Activated naive CD4-positive, alpha-beta T cell treated with anti-CD3 and anti-CD28 coated beads, Interleukin-2, amount 50 U/mL, for 24 hours (primary cell): ENCODE results near the gene NCL.
A peak's percentile ranks its signal among the peaks of the same experiment; 100 is the strongest.
"Not testable (repeated sequence)": the region's sequence is repeated elsewhere in the genome, so short reads cannot be mapped to it uniquely, and the experiment has no call there.

Experiments used
- H3K27ac Mint-ChIP-seq: one replicate; pipeline ENCODE4 v1.8.0; 2021; ENCODE audit warnings: mild to moderate bottlenecking, mixed read lengths
- H3K27me3 Mint-ChIP-seq: one replicate; pipeline ENCODE4 v1.8.0; 2021; ENCODE audit warnings: mixed read lengths
- H3K36me3 Mint-ChIP-seq: one replicate; pipeline ENCODE4 v1.8.0; 2021; ENCODE audit warnings: mixed read lengths
- H3K4me1 Mint-ChIP-seq: one replicate; pipeline ENCODE4 v1.8.0; 2021; ENCODE audit warnings: mixed read lengths
- H3K4me3 Mint-ChIP-seq: one replicate; pipeline ENCODE4 v1.8.0; 2021; ENCODE audit warnings: mild to moderate bottlenecking, mixed read lengths
- H3K9me3 Mint-ChIP-seq: one replicate; pipeline ENCODE4 v1.8.0; 2021; ENCODE audit warnings: mixed read lengths

NCL gene

GRCh38 chr2:231457101-231457500, 7.2 kb downstream of the NCL start:
- peak overlapping the region; percentile 73 for H3K27ac Mint-ChIP-seq
- no peaks in the 10 kb centered on the region for H3K27me3 Mint-ChIP-seq
- peaks cover 58% of the 10 kb centered on the region for H3K4me1 Mint-ChIP-seq
- no peak overlapping the region for H3K4me3 Mint-ChIP-seq
- peaks cover 39% of the 10 kb centered on the region for H3K36me3 Mint-ChIP-seq
- H3K9me3 Mint-ChIP-seq, result no peaks in the 10 kb centered on the region

GRCh38 chr2:231456295-231457004, 7.8 kb downstream of the NCL start:
- Mint-ChIP-seq H3K9me3 (no peaks in the 10 kb centered on the region), H3K4me1 (peaks cover 52% of the 10 kb centered on the region), H3K27me3 (no peaks in the 10 kb centered on the region), H3K36me3 (peaks cover 37% of the 10 kb centered on the region), H3K27ac (peak overlapping the region; percentile 95), H3K4me3 (no peak overlapping the region)

- Mint-ChIP-seq H3K4me1 (peaks cover 48% of the 10 kb centered on the region), H3K36me3 (peaks cover 35% of the 10 kb centered on the region), H3K4me3 (no peak overlapping the region), H3K27me3 (no peaks in the 10 kb centered on the region), H3K27ac (peak overlapping the region; percentile 95), H3K9me3 (no peaks in the 10 kb centered on the region)
Observed at GRCh38 chr2:231455890-231456289, 8.4 kb downstream of the NCL start.

- Mint-ChIP-seq H3K27me3 (no peaks in the 10 kb centered on the region), H3K36me3 (peaks cover 31% of the 10 kb centered on the region), H3K4me3 (peak overlapping the region; percentile 45), H3K9me3 (no peaks in the 10 kb centered on the region), H3K4me1 (peaks cover 42% of the 10 kb centered on the region), H3K27ac (peak overlapping the region; percentile 95)
Observed at GRCh38 chr2:231455222-231455621, 9.1 kb downstream of the NCL start.

- peaks cover 37% of the 10 kb centered on the region for H3K4me1 Mint-ChIP-seq
- H3K27ac Mint-ChIP-seq, result peak overlapping the region; percentile 88
- H3K27me3 Mint-ChIP-seq, result no peaks in the 10 kb centered on the region
- H3K36me3 Mint-ChIP-seq, result peaks cover 27% of the 10 kb centered on the region
- H3K4me3 Mint-ChIP-seq, result no peak overlapping the region
- no peaks in the 10 kb centered on the region for H3K9me3 Mint-ChIP-seq
Observed at GRCh38 chr2:231454361-231454791, 9.9 kb downstream of the NCL start.

- Mint-ChIP-seq H3K27ac (peak overlapping the region; percentile 83), H3K4me3 (no peak overlapping the region), H3K27me3 (no peaks in the 10 kb centered on the region), H3K36me3 (peaks cover 20% of the 10 kb centered on the region), H3K4me1 (peaks cover 24% of the 10 kb centered on the region), H3K9me3 (no peaks in the 10 kb centered on the region)
Observed at GRCh38 chr2:231452799-231453508, 11.3 kb downstream of the NCL start.

- Mint-ChIP-seq H3K27me3 (no peaks in the 10 kb centered on the region), H3K4me3 (no peak overlapping the region), H3K36me3 (peaks cover 10% of the 10 kb centered on the region), H3K9me3 (no peaks in the 10 kb centered on the region), H3K27ac (peak overlapping the region; percentile 55), H3K4me1 (peaks cover 15% of the 10 kb centered on the region)
Observed at GRCh38 chr2:231450548-231450989, 13.7 kb downstream of the NCL start.

GRCh38 chr2:231449503-231450054, 14.7 kb downstream of the NCL start:
- Mint-ChIP-seq H3K9me3 (no peaks in the 10 kb centered on the region), H3K4me1 (peaks cover 9% of the 10 kb centered on the region), H3K27me3 (no peaks in the 10 kb centered on the region), H3K27ac (no peak overlapping the region), H3K4me3 (no peak overlapping the region), H3K36me3 (peaks cover 5% of the 10 kb centered on the region)

GRCh38 chr2:231436957-231437356, 27.3 kb downstream of the NCL start:
- Mint-ChIP-seq H3K36me3 (peaks cover 1% of the 10 kb centered on the region), H3K4me3 (no peak overlapping the region), H3K9me3 (peaks cover 2% of the 10 kb centered on the region), H3K4me1 (peaks cover 4% of the 10 kb centered on the region), H3K27me3 (no peaks in the 10 kb centered on the region), H3K27ac (no peak overlapping the region)

- H3K27ac Mint-ChIP-seq, result no peak overlapping the region
- H3K4me3 Mint-ChIP-seq, result no peak overlapping the region
- peaks cover 6% of the 10 kb centered on the region for H3K9me3 Mint-ChIP-seq
- H3K4me1 Mint-ChIP-seq, result peaks cover 4% of the 10 kb centered on the region
- H3K27me3 Mint-ChIP-seq, result no peaks in the 10 kb centered on the region
- peaks cover 6% of the 10 kb centered on the region for H3K36me3 Mint-ChIP-seq
Observed at GRCh38 chr2:231433990-231434389, 30.3 kb downstream of the NCL start.

GRCh38 chr2:231431606-231432005, 32.7 kb downstream of the NCL start:
- peaks cover 4% of the 10 kb centered on the region for H3K4me1 Mint-ChIP-seq
- H3K4me3 Mint-ChIP-seq, result no peak overlapping the region
- H3K36me3 Mint-ChIP-seq, result peaks cover 6% of the 10 kb centered on the region
- H3K27ac Mint-ChIP-seq, result no peak overlapping the region
- peaks cover 6% of the 10 kb centered on the region for H3K9me3 Mint-ChIP-seq
- no peaks in the 10 kb centered on the region for H3K27me3 Mint-ChIP-seq

GRCh38 chr2:231430437-231430836, 33.8 kb downstream of the NCL start:
- H3K4me1 Mint-ChIP-seq, H3K27ac Mint-ChIP-seq, H3K9me3 Mint-ChIP-seq, H3K4me3 Mint-ChIP-seq, H3K27me3 Mint-ChIP-seq, H3K36me3 Mint-ChIP-seq: not testable (repeated sequence)

GRCh38 chr2:231429901-231430300, 34.4 kb downstream of the NCL start:
- peaks cover 6% of the 10 kb centered on the region for H3K9me3 Mint-ChIP-seq
- peak overlapping the region; percentile 38 for H3K27ac Mint-ChIP-seq
- peaks cover 4% of the 10 kb centered on the region for H3K4me1 Mint-ChIP-seq
- H3K27me3 Mint-ChIP-seq, result no peaks in the 10 kb centered on the region
- H3K36me3 Mint-ChIP-seq, result peaks cover 6% of the 10 kb centered on the region
- no peak overlapping the region for H3K4me3 Mint-ChIP-seq

GRCh38 chr2:231429152-231429551, 35.1 kb downstream of the NCL start:
- no peaks in the 10 kb centered on the region for H3K27me3 Mint-ChIP-seq
- H3K4me3 Mint-ChIP-seq, result no peak overlapping the region
- H3K4me1 Mint-ChIP-seq, result peaks cover 4% of the 10 kb centered on the region
- H3K36me3 Mint-ChIP-seq, result peaks cover 6% of the 10 kb centered on the region
- no peak overlapping the region for H3K27ac Mint-ChIP-seq
- peaks cover 6% of the 10 kb centered on the region for H3K9me3 Mint-ChIP-seq

- Mint-ChIP-seq H3K27me3 (no peaks in the 10 kb centered on the region), H3K27ac (no peak overlapping the region), H3K36me3 (peaks cover 6% of the 10 kb centered on the region), H3K4me1 (no peaks in the 10 kb centered on the region), H3K4me3 (no peak overlapping the region), H3K9me3 (peaks cover 6% of the 10 kb centered on the region)
Observed at GRCh38 chr2:231427116-231427515, 37.2 kb downstream of the NCL start.
